Astrocyte (in vitro differentiated cells and primary cell): Measurements from ENCODE around the gene TBXAS1. TPM values are rescaled to one million over a fixed set of nuclear protein-coding genes. Genes with fewer than 3 reads are reported as not detected.

Experiments
- DNase-seq: peaks from one replicate; pipeline ENCODE4 v3.0.0-alpha.2; 2010; ENCODE audit warnings: low read depth
- FAIRE-seq: peaks from 2 replicates; lab custom pipeline; 2011; peaks lifted over from hg19 to GRCh38; lab: Jason Lieb, UNC
- H2AFZ ChIP-seq: 2 replicates; pipeline ENCODE4 v1.6.0; 2012; ENCODE audit warnings: low read depth, low read length, inconsistent platforms
- H3K27ac ChIP-seq: 2 replicates; pipeline ENCODE4 v1.5.1; 2011; ENCODE audit warnings: low read depth, low read length, inconsistent platforms
- H3K27me3 ChIP-seq: 2 replicates; pipeline ENCODE4 v1.6.0; 2011; ENCODE audit warnings: low read length, inconsistent platforms; ENCODE audit not compliant: insufficient read depth
- H3K36me3 ChIP-seq: 2 replicates; pipeline ENCODE4 v1.5.1; 2011; ENCODE audit warnings: low read length, inconsistent platforms; ENCODE audit not compliant: insufficient read depth
- H3K4me1 ChIP-seq: 2 replicates; pipeline ENCODE4 v1.5.1; 2011; ENCODE audit warnings: low read length, inconsistent platforms; ENCODE audit not compliant: insufficient read depth
- H3K4me2 ChIP-seq: 2 replicates; pipeline ENCODE4 v1.6.0; 2012; ENCODE audit warnings: low read length, inconsistent platforms
- H3K4me3 ChIP-seq: 2 replicates; pipeline ENCODE4 v1.5.1; 2011; ENCODE audit warnings: low read depth, mild to moderate bottlenecking, low read length, inconsistent platforms; ENCODE audit not compliant: insufficient read depth
- H3K79me2 ChIP-seq: 2 replicates; pipeline ENCODE4 v1.6.0; 2012; ENCODE audit warnings: mild to moderate bottlenecking, low read length, inconsistent platforms; ENCODE audit not compliant: insufficient read depth
- H3K9ac ChIP-seq: 2 replicates; pipeline ENCODE4 v1.6.0; 2012; ENCODE audit warnings: mild to moderate bottlenecking, low read length, inconsistent platforms
- H3K9me3 ChIP-seq: 2 replicates; pipeline ENCODE4 v1.5.1; 2012; ENCODE audit warnings: low read depth, mild to moderate bottlenecking, low read length, inconsistent platforms; ENCODE audit not compliant: insufficient read depth
- H4K20me1 ChIP-seq: 2 replicates; pipeline ENCODE4 v1.6.0; 2012; ENCODE audit warnings: low read length, inconsistent platforms; ENCODE audit not compliant: insufficient read depth
- H3K27ac Mint-ChIP-seq: one replicate; pipeline ENCODE4 v1.8.0; 2021; ENCODE audit warnings: mild to moderate bottlenecking, mixed read lengths; ENCODE audit not compliant: unreplicated experiment
- H3K27me3 Mint-ChIP-seq: one replicate; pipeline ENCODE4 v1.8.0; 2021; ENCODE audit warnings: low read depth, mixed read lengths; ENCODE audit not compliant: unreplicated experiment
- H3K36me3 Mint-ChIP-seq: one replicate; pipeline ENCODE4 v1.8.0; 2021; ENCODE audit warnings: low read depth, mixed read lengths; ENCODE audit not compliant: unreplicated experiment
- H3K4me1 Mint-ChIP-seq: one replicate; pipeline ENCODE4 v1.8.0; 2021; ENCODE audit warnings: low read depth, mixed read lengths; ENCODE audit not compliant: unreplicated experiment
- H3K4me3 Mint-ChIP-seq: one replicate; pipeline ENCODE4 v1.8.0; 2021; ENCODE audit warnings: mild to moderate bottlenecking, moderate library complexity, mixed read lengths; ENCODE audit not compliant: unreplicated experiment
- H3K9me3 Mint-ChIP-seq: one replicate; pipeline ENCODE4 v1.8.0; 2021; ENCODE audit warnings: mild to moderate bottlenecking, mixed read lengths; ENCODE audit not compliant: unreplicated experiment
- EZH2 ChIP-seq: IDR thresholded peaks from 2 replicates; pipeline ENCODE4 v1.6.1; 2012; ENCODE audit warnings: mild to moderate bottlenecking, low read length, inconsistent platforms; ENCODE audit not compliant: insufficient read depth
- total RNA-seq: library from RNA; stranded (reverse); gene quantifications from 2 replicates; pipeline ENCODE4 v1.2.1, GENCODE V29; 2021
- TF ChIP-seq, protein P1 (sequence below): IDR thresholded peaks from 2 replicates; pipeline ENCODE4 v1.5.1; 2011; ENCODE audit warnings: low read depth, mild to moderate bottlenecking, inconsistent platforms, low read length, moderate library complexity; ENCODE audit not compliant: insufficient read depth

Gene TBXAS1
- total RNA-seq, 1 donor from 2014 or later: 1.1 TPM

- TF ChIP-seq, protein P1, sequence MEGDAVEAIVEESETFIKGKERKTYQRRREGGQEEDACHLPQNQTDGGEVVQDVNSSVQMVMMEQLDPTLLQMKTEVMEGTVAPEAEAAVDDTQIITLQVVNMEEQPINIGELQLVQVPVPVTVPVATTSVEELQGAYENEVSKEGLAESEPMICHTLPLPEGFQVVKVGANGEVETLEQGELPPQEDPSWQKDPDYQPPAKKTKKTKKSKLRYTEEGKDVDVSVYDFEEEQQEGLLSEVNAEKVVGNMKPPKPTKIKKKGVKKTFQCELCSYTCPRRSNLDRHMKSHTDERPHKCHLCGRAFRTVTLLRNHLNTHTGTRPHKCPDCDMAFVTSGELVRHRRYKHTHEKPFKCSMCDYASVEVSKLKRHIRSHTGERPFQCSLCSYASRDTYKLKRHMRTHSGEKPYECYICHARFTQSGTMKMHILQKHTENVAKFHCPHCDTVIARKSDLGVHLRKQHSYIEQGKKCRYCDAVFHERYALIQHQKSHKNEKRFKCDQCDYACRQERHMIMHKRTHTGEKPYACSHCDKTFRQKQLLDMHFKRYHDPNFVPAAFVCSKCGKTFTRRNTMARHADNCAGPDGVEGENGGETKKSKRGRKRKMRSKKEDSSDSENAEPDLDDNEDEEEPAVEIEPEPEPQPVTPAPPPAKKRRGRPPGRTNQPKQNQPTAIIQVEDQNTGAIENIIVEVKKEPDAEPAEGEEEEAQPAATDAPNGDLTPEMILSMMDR: no peak
- no peak for TF ChIP-seq EZH2
- no peak overlapping the region for H2AFZ ChIP-seq
- no peak overlapping the region for H3K27ac ChIP-seq
- H3K4me1 Mint-ChIP-seq: no peaks in the 10 kb centered on the region
- no peak overlapping the region for H3K9ac ChIP-seq
- FAIRE-seq (no peak), DNase-seq (no peak)
- H3K9me3 ChIP-seq: peaks cover 4% of the 10 kb centered on the region
- no peaks in the 10 kb centered on the region for H3K36me3 Mint-ChIP-seq
- peaks cover 38% of the 10 kb centered on the region for H3K27me3 Mint-ChIP-seq
- no peaks in the 10 kb centered on the region for H3K4me1 ChIP-seq
- H4K20me1 ChIP-seq: no peaks in the 10 kb centered on the region
- H3K4me2 ChIP-seq: no peak overlapping the region
- no peak overlapping the region for H3K4me3 Mint-ChIP-seq
- no peaks in the 10 kb centered on the region for H3K79me2 ChIP-seq
- no peak overlapping the region for H3K4me3 ChIP-seq
- peaks cover 17% of the 10 kb centered on the region for H3K27me3 ChIP-seq
- no peak overlapping the region for H3K27ac Mint-ChIP-seq
- no peaks in the 10 kb centered on the region for H3K36me3 ChIP-seq
- H3K9me3 Mint-ChIP-seq: peaks cover 15% of the 10 kb centered on the region
Observed at GRCh38 chr7:139942636-139943035, 113.6 kb downstream of the TBXAS1 start.

- H3K4me2 ChIP-seq: no peak overlapping the region
- FAIRE-seq (no peak), DNase-seq (no peak)
- H2AFZ ChIP-seq: no peak overlapping the region
- Mint-ChIP-seq H3K27ac (no peak overlapping the region), H3K4me3 (no peak overlapping the region), H3K4me1 (no peaks in the 10 kb centered on the region), H3K9me3 (peaks cover 15% of the 10 kb centered on the region), H3K36me3 (no peaks in the 10 kb centered on the region), H3K27me3 (peaks cover 38% of the 10 kb centered on the region)
- H4K20me1 ChIP-seq: no peaks in the 10 kb centered on the region
- H3K4me3 ChIP-seq: no peak overlapping the region
- no peak overlapping the region for H3K27ac ChIP-seq
- no peak overlapping the region for H3K9ac ChIP-seq
- H3K27me3 ChIP-seq: peaks cover 17% of the 10 kb centered on the region
- H3K36me3 ChIP-seq: no peaks in the 10 kb centered on the region
- H3K4me1 ChIP-seq: no peaks in the 10 kb centered on the region
- H3K79me2 ChIP-seq: no peaks in the 10 kb centered on the region
- H3K9me3 ChIP-seq: peaks cover 4% of the 10 kb centered on the region
- TF ChIP-seq EZH2: no peak
- TF ChIP-seq, protein P1: no peak
Observed at GRCh38 chr7:139943401-139943800, 114.3 kb downstream of the TBXAS1 start.

GRCh38 chr7:139944248-139944647 is 115.2 kb downstream of the TBXAS1 start:
- no peak overlapping the region for H3K4me3 ChIP-seq
- H3K36me3 ChIP-seq: no peaks in the 10 kb centered on the region
- H3K27ac ChIP-seq: no peak overlapping the region
- no peak overlapping the region for H2AFZ ChIP-seq
- DNase-seq (no peak), FAIRE-seq (no peak)
- H3K27me3 ChIP-seq: peaks cover 17% of the 10 kb centered on the region
- H3K79me2 ChIP-seq: no peaks in the 10 kb centered on the region
- peaks cover 4% of the 10 kb centered on the region for H3K9me3 ChIP-seq
- H4K20me1 ChIP-seq: no peaks in the 10 kb centered on the region
- no peak overlapping the region for H3K9ac ChIP-seq
- H3K4me1 Mint-ChIP-seq: no peaks in the 10 kb centered on the region
- H3K27ac Mint-ChIP-seq: no peak overlapping the region
- H3K4me3 Mint-ChIP-seq: no peak overlapping the region
- H3K4me2 ChIP-seq: no peak overlapping the region
- no peak for TF ChIP-seq EZH2
- TF ChIP-seq, protein P1: no peak
- H3K4me1 ChIP-seq: no peaks in the 10 kb centered on the region
- H3K36me3 Mint-ChIP-seq: no peaks in the 10 kb centered on the region
- H3K9me3 Mint-ChIP-seq: peaks cover 15% of the 10 kb centered on the region
- H3K27me3 Mint-ChIP-seq: peaks cover 35% of the 10 kb centered on the region
